HG02763 (cell line): ENCODE data around the gene GPRC5A.
"Not testable (repeated sequence)": the region's sequence is repeated elsewhere in the genome, so short reads cannot be mapped to it uniquely, and the experiment has no call there.

Experiments used
- ATAC-seq: cut with Tn5 transposase; IDR thresholded peaks from one replicate; pipeline ENCODE4 v1.9.1; 2021; ENCODE audit warnings: mild to moderate bottlenecking, moderate library complexity; ENCODE audit not compliant: unreplicated experiment

GPRC5A gene, protein sequence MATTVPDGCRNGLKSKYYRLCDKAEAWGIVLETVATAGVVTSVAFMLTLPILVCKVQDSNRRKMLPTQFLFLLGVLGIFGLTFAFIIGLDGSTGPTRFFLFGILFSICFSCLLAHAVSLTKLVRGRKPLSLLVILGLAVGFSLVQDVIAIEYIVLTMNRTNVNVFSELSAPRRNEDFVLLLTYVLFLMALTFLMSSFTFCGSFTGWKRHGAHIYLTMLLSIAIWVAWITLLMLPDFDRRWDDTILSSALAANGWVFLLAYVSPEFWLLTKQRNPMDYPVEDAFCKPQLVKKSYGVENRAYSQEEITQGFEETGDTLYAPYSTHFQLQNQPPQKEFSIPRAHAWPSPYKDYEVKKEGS

DNA sequence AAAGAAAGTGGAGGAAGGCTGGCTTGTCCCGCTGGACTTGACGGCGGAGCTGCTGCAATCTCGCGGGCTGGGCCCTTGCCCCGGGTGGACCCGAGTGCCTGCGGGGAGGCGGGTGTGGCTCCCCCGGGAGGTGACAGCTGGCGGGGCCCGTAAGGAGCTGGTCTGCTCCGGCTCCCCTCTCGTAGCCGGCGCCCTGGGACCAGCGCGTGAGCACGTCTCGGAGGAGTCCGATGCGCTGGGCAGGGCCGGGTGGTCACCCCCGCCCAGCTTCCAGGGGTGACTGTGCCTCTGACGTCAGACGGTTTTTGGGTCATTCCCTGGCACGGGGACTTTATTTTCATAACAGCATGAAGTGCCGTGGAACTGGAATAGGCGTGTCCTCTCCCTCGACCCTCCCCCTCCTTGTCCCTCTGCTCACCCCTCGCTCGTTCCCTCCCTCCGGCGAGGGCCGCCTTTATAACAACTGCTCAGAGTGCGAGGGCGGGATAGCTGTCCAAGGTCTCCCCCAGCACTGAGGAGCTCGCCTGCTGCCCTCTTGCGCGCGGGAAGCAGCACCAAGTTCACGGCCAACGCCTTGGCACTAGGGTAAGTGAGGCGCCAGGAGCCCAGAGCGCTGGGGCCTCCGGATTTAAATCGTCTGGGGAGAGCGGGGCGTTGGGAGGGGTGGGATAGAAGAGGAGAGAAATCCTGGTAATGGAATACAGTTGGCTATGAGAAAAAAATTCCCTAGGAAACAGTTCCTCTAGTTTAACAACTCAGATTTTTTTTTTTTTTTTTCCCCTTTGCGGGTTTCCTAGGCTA, at the start of gene GPRC5A:
GPRC5A (plus strand) TSS at position 483 of the 801 bp plus-strand sequence. CDS start 16,688 bp downstream, outside the sequence.
- no peak for ATAC-seq

- no peak for ATAC-seq
Measured at GRCh38 chr12:12845794-12846243, 45.5 kb upstream of the GPRC5A start.

- ATAC-seq = not testable (repeated sequence)
Measured at GRCh38 chr12:12846780-12847179, 44.6 kb upstream of the GPRC5A start.

DNA sequence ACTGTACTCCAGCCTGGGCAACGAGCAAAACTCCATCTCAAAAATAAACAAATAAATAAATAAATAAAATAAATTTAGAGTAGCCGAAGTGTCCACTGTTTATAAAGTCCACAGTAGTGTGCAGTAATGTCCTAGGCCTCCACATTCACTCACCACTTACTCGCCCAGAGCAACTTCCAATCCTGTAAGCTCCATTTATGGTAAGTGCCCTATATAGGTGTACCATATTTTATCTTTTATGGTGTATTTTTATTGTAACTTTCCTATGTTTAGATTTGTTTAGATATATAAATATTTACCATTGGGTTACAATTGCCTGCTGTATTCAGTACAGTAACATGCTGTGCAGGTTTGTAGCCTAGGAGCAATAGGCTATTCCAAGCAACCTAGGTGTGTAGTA, 37.9 kb upstream of the GPRC5A start:
- ATAC-seq = no peak

DNA sequence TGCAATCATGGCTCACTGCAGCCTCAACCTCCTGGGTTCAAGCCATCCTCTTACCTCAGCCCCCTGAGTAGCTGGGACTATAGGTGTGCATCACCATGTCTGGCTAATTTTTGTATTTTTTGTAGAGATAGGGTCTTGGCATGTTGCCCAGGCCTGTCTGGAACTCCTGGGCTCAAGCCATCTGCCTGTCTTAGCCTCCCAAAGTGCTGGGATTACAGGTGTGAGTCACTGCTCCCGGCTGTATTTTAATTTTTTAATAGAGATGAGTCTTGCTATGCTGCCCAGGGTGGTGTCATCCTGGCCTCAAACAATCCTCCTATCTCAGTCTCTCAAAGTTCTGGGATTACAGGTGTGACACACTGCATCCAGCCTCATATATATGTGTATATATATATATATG, 31.7 kb upstream of the GPRC5A start:
- ATAC-seq = no peak

GRCh38 chr12:12864243-12864642, 27.1 kb upstream of the GPRC5A start:
- ATAC-seq = no peak

DNA sequence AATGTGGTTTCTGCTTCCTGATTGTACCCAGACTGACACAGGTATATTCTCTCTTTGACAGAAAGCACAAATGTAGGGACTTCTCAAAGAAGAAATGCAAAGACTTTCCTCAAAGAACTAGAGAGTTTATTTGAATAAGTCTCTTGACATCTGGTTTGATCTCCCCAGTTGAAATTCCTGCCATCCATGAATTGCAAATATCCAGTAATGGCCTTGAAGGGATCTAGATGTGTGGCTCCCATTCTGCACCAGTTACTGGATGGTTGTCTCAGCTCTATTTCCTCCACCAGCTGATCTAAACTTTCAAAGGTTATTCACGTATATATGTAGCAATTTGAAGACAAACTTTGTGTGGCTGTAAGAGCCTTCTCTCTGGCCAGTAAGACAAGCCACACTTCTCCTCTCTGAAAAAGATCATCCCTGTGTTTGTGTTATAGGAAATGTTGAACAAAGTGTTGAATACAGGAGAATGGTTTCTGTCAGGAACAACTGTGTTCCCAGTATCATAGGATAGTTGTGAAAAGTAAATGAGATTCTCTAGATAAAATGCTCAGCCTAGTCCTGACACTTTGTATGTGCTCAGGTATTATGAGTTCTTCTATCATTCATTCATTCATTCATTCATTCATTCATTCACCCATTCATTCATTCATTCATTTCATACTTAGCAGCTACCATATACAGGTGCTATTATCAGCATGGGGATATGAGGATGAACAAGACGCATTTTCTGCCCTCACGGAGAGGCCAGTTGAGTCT, 22.7 kb upstream of the GPRC5A start:
- no peak for ATAC-seq

DNA sequence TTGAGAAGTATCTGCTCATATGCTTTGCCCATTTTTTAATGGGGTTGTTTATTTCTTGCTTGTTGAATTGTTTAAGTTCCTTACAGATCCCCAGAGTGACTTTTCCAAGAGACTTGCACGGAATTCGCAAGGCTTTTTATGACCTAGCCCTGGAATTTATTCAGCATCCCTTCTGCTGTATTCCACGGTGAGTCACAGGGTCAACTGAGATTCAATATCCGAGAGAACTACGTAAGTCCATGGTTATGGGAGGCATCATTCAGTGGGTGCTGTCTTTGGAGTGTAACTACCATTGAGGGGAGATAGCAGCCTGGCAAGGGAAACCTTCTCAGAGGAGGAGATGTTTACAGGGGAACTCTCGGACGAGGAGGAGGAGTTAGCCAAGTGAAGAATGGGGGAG, 20.9 kb upstream of the GPRC5A start:
- no peak for ATAC-seq

GRCh38 chr12:12871587-12872138, 19.7 kb upstream of the GPRC5A start:
- no peak for ATAC-seq

DNA sequence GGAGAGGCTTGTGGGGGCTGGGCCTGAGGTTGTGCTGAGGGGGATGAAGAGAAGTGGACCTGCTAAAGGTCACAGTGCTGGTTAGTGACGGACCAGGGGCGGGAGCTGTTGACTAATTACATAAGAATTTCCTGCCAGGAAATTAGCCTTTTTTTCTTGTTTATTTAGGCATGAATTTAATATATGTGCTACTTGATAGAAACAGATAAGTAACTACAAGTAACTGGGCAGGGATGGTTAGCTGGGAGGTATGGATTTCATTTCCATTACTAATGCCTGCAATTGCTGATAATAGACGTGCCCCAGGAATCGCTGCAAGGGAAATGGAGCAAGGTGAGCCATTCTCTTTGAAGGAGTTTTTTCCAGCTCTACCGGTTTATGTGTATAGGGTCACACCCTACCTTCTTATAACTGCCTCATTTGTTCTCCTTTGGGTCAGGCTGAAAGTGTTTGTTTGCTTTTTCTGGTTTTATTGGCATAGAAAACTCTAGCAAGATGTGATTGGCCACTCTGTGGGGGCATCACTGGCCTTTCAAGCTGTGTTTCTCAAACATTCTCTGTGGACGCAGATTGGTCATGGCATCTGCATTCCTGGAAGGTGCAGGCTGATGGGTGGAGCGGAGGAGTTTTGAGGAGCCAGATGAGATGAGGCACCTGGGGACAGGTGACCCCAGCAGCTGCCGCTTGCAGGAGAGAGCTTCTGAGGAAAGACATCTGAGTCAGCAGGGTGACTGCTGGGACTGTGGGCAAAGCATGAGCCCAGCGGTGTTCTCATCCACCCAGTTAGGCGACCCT, 19.0 kb upstream of the GPRC5A start:
- no peak for ATAC-seq

GRCh38 chr12:12872934-12873275, 18.5 kb upstream of the GPRC5A start:
- ATAC-seq = no peak

DNA sequence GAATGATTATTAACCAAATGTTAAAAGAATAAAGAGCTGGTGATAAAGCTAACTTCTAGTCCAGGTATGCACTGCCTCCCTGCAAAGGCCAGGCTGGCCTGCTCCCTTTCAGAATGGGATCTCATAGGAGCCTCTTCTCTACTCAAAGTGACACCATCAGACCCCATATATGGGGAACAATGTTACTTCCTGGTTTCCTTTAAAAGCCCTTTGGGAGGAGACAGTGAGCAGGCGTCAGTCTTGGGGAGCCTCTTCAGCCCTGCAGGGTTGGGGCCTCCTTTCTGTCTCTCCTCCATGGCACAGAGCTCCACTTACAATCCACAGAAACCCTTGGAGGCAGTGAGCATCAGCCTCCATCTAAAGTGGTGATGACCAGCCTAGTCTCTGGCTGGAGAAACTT, 17.3 kb upstream of the GPRC5A start:
- no peak for ATAC-seq

GRCh38 chr12:12875301-12875700, 16.1 kb upstream of the GPRC5A start:
- ATAC-seq = not testable (repeated sequence)

GRCh38 chr12:12877153-12877768, 14.1 kb upstream of the GPRC5A start:
- ATAC-seq = no peak

- no peak for ATAC-seq
Measured at GRCh38 chr12:12877781-12878455, 13.4 kb upstream of the GPRC5A start.

DNA sequence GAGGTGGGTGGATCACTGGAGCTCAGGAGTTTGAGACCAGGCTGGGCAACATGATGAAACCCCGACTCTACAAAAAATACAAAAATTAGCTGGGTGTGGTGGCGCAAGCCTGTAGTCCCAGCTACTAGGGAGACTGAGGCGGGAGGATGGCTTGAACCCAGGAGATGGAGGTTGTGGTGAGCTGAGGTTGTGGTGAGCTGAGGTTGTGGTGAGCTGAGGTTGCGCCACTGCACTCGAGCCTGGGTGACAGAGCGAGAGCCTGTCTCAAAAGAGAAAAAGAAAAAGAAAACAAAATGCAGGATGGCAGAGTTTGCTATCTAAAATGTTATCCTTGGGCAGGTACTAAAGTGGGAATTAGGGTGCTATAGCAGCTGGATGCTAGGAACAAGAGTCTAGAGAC, 10.8 kb upstream of the GPRC5A start:
- ATAC-seq = no peak

GRCh38 chr12:12881151-12881909, 10.0 kb upstream of the GPRC5A start:
- ATAC-seq = no peak

DNA sequence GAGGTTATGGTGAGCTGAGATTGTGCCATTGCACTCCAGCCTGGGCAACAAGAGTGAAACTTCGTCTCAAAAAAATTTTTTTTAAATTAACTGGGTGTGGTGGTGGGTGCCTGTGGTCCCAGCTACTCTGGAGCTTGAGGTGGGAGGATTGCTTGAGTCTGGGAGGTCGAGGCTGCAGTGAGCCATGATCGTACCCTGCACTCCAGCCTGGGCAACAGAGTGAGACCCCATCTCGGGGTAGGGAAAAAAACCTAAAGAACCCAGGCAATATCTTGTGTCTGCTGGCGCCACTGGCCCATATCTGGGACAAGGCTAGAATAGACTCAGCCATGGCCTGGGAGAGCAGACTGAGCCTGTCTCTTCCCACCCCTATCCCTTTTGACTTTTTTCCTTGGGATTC, 9.1 kb upstream of the GPRC5A start:
- ATAC-seq = no peak
